RWPE2 (cell line): ENCODE data around the gene CDK15.

Source experiments
- ATAC-seq: fragments of 200-7000 bp; cut with Tn5 transposase; 3 replicates; pipeline ENCODE4 v1.9.1; 2021; ENCODE audit warnings: low read depth
- DNase-seq: peaks from one replicate; pipeline ENCODE4 v3.0.0-alpha.2; 2020; ENCODE audit warnings: low spot score
- H3K27ac ChIP-seq: fragments of 450-650 bp; 2 replicates; pipeline ENCODE4 v1.5.1; 2017; ENCODE audit warnings: mild to moderate bottlenecking; ENCODE audit not compliant: poor library complexity, severe bottlenecking
- H3K27me3 ChIP-seq: fragments of 250-450 bp; sonication (Bioruptor Pico); 2 replicates; pipeline ENCODE4 v1.5.1; 2021; ENCODE audit warnings: mild to moderate bottlenecking, moderate library complexity; ENCODE audit not compliant: insufficient read depth, poor library complexity, severe bottlenecking
- H3K36me3 ChIP-seq: fragments of 250-450 bp; sonication (Bioruptor Pico); 2 replicates; pipeline ENCODE4 v1.5.1; 2020; ENCODE audit warnings: low read depth, mild to moderate bottlenecking, moderate library complexity
- H3K4me1 ChIP-seq: fragments of 250-450 bp; sonication (Bioruptor Pico); 2 replicates; pipeline ENCODE4 v1.5.1; 2021; ENCODE audit warnings: mild to moderate bottlenecking, moderate library complexity; ENCODE audit not compliant: insufficient read depth, poor library complexity, severe bottlenecking
- H3K4me3 ChIP-seq: fragments of 250-450 bp; sonication (Bioruptor Pico); 2 replicates; pipeline ENCODE4 v1.5.1; 2021; ENCODE audit warnings: mild to moderate bottlenecking, moderate library complexity; ENCODE audit not compliant: severe bottlenecking
- H3K9me3 ChIP-seq: fragments of 250-450 bp; sonication (Bioruptor Pico); 2 replicates; pipeline ENCODE4 v1.5.1; 2021; ENCODE audit warnings: mild to moderate bottlenecking, moderate library complexity; ENCODE audit not compliant: severe bottlenecking
- CTCF ChIP-seq: fragments of 450-650 bp; IDR thresholded peaks from one replicate; pipeline ENCODE4 v1.5.1; 2017; ENCODE audit warnings: mild to moderate bottlenecking, moderate library complexity; ENCODE audit not compliant: poor library complexity, severe bottlenecking

The CDK15 gene

GRCh38 chr2:201928363-201928762, 122.0 kb downstream of the CDK15 start:
- no peaks in the 10 kb centered on the region for H3K9me3 ChIP-seq
- H3K4me1 ChIP-seq = no peaks in the 10 kb centered on the region
- H3K27ac ChIP-seq = no peak overlapping the region
- DNase-seq = no peak
- H3K4me3 ChIP-seq = no peak overlapping the region
- no peak for ATAC-seq
- no peaks in the 10 kb centered on the region for H3K27me3 ChIP-seq
- no peaks in the 10 kb centered on the region for H3K36me3 ChIP-seq
- TF ChIP-seq CTCF = no peak

- H3K36me3 ChIP-seq = no peaks in the 10 kb centered on the region
- H3K27ac ChIP-seq = no peak overlapping the region
- TF ChIP-seq CTCF = no peak
- H3K4me3 ChIP-seq = no peak overlapping the region
- no peaks in the 10 kb centered on the region for H3K9me3 ChIP-seq
- DNase-seq (no peak), ATAC-seq (no peak)
- no peaks in the 10 kb centered on the region for H3K27me3 ChIP-seq
- H3K4me1 ChIP-seq = no peaks in the 10 kb centered on the region
Measured at GRCh38 chr2:201929281-201930026, 123.1 kb downstream of the CDK15 start.

GRCh38 chr2:201930043-201930442, 123.7 kb downstream of the CDK15 start:
- no peak for TF ChIP-seq CTCF

GRCh38 chr2:201930831-201931230, 124.5 kb downstream of the CDK15 start:
- no peak for ATAC-seq
- H3K36me3 ChIP-seq = no peaks in the 10 kb centered on the region
- no peak for DNase-seq
- no peaks in the 10 kb centered on the region for H3K27me3 ChIP-seq
- no peak overlapping the region for H3K27ac ChIP-seq
- H3K9me3 ChIP-seq = no peaks in the 10 kb centered on the region
- H3K4me1 ChIP-seq = no peaks in the 10 kb centered on the region
- no peak for TF ChIP-seq CTCF
- H3K4me3 ChIP-seq = no peak overlapping the region

More at GRCh38 chr2:201930043-201930442, 123.7 kb downstream of the CDK15 start:
- ATAC-seq (no peak), DNase-seq (no peak)
- H3K27me3 ChIP-seq = no peaks in the 10 kb centered on the region
- H3K36me3 ChIP-seq = no peaks in the 10 kb centered on the region
- H3K4me1 ChIP-seq = no peaks in the 10 kb centered on the region
- H3K4me3 ChIP-seq = no peak overlapping the region
- H3K9me3 ChIP-seq = no peaks in the 10 kb centered on the region
- no peak overlapping the region for H3K27ac ChIP-seq

- DNase-seq = no peak
- no peaks in the 10 kb centered on the region for H3K9me3 ChIP-seq
- no peak overlapping the region for H3K4me3 ChIP-seq
- TF ChIP-seq CTCF = no peak
- no peaks in the 10 kb centered on the region for H3K4me1 ChIP-seq
- no peaks in the 10 kb centered on the region for H3K36me3 ChIP-seq
- no peaks in the 10 kb centered on the region for H3K27me3 ChIP-seq
- ATAC-seq = no peak
- H3K27ac ChIP-seq = no peak overlapping the region
Measured at GRCh38 chr2:201931475-201931874, 125.1 kb downstream of the CDK15 start.
